GM13977 (cell line): ENCODE data around the gene KCNK15.

Experiments
- DNase-seq: peaks from one replicate; pipeline ENCODE4 v3.0.0; 2012; ENCODE audit warnings: low spot score
- in situ Hi-C: fragments of 300-500 bp; cut with MboI; formaldehyde crosslinking; loops from one replicate; pipeline ENCODE4 v1.12.0; 2022; ENCODE audit warnings: low sequenced_read_pairs, low pct_unique_long_range_greater_than_20kb, mixed read lengths, inconsistent platforms; ENCODE audit not compliant: unreplicated experiment
- TF ChIP-seq, protein P1 (sequence below): IDR thresholded peaks from 2 replicates; pipeline ENCODE4 v1.5.1; 2012; ENCODE audit warnings: mild to moderate bottlenecking, control low read depth; ENCODE audit not compliant: insufficient read depth; ENCODE audit errors: extremely low read depth, missing control alignments

The KCNK15 gene

DNA sequence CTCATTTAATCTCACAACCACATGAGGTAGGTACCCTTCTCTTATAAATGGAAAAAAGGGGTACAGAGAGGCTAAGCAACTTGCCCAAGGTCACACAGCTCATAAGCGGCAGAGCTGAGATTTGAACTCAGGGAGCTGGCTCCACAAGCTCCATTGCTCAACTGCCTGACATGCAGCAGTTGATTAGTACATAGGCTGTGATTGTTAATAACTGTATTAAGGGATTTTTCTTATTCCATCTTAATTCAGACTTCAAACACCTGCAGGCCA lies 23.9 kb upstream of the KCNK15 start:
- in situ Hi-C loops: no loop called here
- DNase-seq: no peak
- TF ChIP-seq, protein P1, sequence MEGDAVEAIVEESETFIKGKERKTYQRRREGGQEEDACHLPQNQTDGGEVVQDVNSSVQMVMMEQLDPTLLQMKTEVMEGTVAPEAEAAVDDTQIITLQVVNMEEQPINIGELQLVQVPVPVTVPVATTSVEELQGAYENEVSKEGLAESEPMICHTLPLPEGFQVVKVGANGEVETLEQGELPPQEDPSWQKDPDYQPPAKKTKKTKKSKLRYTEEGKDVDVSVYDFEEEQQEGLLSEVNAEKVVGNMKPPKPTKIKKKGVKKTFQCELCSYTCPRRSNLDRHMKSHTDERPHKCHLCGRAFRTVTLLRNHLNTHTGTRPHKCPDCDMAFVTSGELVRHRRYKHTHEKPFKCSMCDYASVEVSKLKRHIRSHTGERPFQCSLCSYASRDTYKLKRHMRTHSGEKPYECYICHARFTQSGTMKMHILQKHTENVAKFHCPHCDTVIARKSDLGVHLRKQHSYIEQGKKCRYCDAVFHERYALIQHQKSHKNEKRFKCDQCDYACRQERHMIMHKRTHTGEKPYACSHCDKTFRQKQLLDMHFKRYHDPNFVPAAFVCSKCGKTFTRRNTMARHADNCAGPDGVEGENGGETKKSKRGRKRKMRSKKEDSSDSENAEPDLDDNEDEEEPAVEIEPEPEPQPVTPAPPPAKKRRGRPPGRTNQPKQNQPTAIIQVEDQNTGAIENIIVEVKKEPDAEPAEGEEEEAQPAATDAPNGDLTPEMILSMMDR: no peak

DNA sequence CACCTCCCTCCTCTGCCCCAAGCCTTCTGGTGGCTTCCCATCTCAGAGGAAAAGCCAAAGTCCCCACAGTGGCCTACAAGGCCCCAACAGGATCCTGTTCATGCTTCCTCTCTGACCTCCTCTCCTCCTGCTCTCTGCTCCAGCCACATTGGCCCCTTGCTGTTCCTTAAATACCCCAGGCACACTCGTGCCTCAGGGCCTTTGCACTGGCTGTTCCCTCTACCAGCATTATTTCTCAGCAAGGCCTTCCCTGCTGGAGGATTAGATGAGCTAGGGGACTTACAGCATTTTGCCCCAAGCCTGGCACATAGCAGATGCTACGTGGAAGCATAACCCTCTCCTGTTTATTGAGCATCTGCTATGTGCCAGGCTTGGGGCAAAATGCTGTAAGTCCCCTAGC lies 22.7 kb upstream of the KCNK15 start:
- in situ Hi-C loops: no loop called here
- TF ChIP-seq, protein P1: no peak
- DNase-seq: no peak

DNA sequence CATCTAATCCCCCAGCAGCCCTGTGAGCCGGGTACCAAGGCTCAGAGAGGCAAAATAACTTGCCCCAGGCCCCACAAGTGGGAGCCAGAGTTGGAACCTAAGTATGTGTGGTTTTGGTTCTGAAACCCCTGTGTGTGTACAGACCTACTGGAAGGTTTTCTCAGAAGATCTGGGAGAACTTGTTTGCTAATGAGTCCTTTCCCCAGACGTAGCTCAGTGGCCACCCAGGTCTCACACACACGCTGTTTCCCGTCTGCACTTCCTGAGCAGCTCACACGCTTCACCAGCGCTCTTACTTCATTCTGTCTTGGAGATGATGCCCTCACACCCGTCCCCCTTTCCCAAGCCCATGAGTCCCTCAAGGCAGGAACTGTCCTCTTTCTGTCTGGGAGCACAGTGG lies 22.3 kb upstream of the KCNK15 start:
- in situ Hi-C loops: no loop called here
- TF ChIP-seq, protein P1: no peak

DNA sequence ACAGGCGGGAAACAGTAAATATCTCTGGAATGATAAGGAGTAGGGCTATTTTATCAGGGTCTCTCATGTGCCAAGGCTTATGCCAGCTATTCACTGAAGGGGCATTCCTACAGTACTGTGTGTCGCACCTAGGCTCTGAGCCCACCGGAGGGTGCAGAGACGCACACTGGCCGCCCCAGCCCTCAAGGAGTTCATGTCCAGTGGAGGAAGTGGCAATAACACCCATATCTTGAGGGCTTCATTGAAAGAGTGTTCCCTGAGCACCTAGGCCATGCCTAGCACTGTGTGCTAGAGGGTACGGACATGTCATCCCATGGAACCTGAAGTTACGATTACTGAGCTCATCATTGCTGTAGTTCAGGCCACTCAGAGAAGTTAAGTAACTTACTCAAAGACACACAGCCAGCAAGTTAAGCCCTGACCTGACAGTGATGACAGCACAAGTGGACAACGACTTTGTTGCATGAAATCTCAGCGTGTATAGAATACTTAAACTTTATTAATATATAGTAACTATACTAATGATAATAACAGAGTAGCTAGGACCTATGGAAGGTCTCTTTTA lies 21.8 kb upstream of the KCNK15 start:
- in situ Hi-C loops: no loop called here
- no peak for DNase-seq
- TF ChIP-seq, protein P1: no peak

More for the DNA sequence above, 22.3 kb upstream of the KCNK15 start:
- DNase-seq: no peak

DNA sequence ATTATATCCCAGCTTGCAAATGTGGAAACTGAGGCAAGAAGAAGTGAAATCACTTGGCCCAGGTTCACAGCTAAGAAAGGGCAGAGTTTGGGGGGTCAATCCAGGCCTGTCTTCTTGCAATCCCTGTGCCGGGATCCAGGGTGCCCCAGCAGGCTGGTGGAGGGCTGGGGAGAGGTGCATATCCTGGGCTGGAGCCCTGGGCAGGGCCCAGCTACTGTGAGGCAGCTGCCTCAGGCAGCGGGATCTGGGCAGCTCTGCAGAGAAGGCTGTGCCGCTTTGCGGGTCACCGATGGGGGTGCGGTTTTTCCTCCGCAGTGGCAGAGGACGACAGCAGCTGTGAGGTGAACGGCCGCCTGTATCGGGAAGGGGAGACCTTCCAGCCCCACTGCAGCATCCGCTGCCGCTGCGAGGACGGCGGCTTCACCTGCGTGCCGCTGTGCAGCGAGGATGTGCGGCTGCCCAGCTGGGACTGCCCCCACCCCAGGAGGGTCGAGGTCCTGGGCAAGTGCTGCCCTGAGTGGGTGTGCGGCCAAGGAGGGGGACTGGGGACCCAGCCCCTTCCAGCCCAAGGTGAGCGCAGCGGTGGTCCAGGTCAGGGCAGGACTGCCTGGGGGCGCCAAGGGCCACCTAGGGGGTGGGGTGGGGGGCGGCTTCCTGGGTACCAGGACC lies 21.1 kb upstream of the KCNK15 start:
- DNase-seq: no peak
- in situ Hi-C loops: no loop called here
- TF ChIP-seq, protein P1: no peak

DNA sequence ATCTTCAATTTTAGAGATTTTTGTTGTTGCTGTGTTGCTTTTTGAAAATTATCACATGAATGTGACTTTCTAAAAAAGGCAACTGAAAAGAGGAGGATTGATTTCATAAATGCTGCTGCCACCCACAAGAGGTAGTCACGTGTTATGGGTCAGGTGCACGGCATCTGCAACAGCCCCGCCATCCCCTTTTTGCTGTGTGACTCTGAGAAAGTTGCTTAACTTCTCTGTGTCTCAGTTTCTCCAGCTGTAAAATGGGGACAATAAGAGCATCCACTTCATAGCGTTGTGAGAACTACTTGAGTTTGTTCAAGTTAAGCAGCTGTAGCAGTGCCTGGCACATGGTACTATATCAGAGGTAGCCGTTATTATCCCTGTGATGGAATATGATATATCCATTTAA lies 19.8 kb upstream of the KCNK15 start:
- TF ChIP-seq, protein P1: no peak
- DNase-seq: no peak
- in situ Hi-C loops: no loop called here
